Non-pigmented ciliary epithelial cell (primary cell): ENCODE data around the gene EZH2.

Experiments used
- DNase-seq: peaks from one replicate; pipeline ENCODE4 v3.0.0-alpha.2; 2010; ENCODE audit warnings: low read depth

The EZH2 gene

DNA sequence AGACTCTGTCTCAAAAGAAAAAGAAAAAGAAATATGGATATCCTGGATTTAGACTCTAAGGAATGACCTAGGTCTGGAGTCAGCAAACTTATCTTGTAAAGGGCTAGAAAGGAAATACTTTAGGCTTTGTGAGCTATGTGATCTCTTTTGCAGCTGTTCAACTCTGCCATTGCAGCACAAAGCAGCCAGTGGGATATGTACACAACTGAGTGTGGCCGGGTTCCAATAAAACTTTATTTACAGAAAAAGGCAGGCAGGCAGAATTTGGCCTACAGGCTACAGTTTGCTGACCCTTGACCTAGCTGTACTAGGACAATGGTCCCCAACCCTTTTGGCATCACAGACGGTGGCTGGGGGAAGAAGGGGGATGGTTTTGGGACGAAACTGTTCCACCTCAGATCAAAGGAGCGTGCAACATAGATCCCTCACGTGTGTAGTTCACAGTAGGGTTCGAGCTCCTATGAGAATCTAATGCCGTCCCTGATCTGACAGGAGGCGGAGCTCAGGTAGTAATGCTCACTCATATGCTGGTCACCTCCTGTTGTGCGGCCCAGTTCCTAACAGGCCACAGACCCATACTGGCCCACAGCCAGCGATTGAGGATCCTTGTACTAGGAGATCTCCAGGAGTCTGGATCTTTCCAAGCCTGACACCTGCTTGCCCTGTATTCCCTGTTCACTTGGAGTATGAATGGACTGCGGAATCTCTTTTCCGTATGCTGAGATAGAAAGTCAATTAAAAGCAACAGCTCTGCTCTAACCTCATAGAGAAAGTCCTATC lies 122.4 kb downstream of the EZH2 start:
- no peak for DNase-seq
